SU-DHL-6 (cell line): ENCODE measurements around the gene SFSWAP.

Experiments used
- H2AFZ ChIP-seq: fragments of 200-600 bp; sonication (generic); 2 replicates; pipeline ENCODE4 v1.6.1; 2014; ENCODE audit warnings: low read depth, mild to moderate bottlenecking, moderate library complexity, mixed read lengths, antibody characterized with exemption, low read length; ENCODE audit not compliant: severe bottlenecking
- H3F3A ChIP-seq: fragments of 200-600 bp; shearing (Covaris generic); 2 replicates; pipeline ENCODE4 v1.6.0; 2016; ENCODE audit warnings: antibody characterized with exemption, mild to moderate bottlenecking; ENCODE audit not compliant: insufficient read depth
- H3K27ac ChIP-seq: fragments of 200-600 bp; sonication (generic); 2 replicates; pipeline ENCODE4 v1.5.1; 2016; ENCODE audit warnings: low read depth, mild to moderate bottlenecking, low read length, moderate library complexity, mixed read lengths
- H3K27me3 ChIP-seq: fragments of 200-600 bp; sonication (generic), shearing (Covaris generic); 2 replicates; pipeline ENCODE4 v1.6.0; 2014; ENCODE audit warnings: mild to moderate bottlenecking, low read length
- H3K36me3 ChIP-seq: fragments of 200-600 bp; sonication (generic); 2 replicates; pipeline ENCODE4 v1.6.1; 2014; ENCODE audit warnings: mild to moderate bottlenecking, low read length, mixed read lengths
- H3K4me2 ChIP-seq: fragments of 300-600, 200-600 bp; shearing (Covaris generic), sonication (generic); 2 replicates; pipeline ENCODE4 v1.6.0; 2014; ENCODE audit warnings: low read length, low read depth, mild to moderate bottlenecking; ENCODE audit not compliant: poor library complexity, severe bottlenecking
- H3K4me3 ChIP-seq: fragments of 200-600 bp; sonication (generic); 2 replicates; pipeline ENCODE4 v1.5.1; 2014; ENCODE audit warnings: antibody characterized with exemption, low read length, mild to moderate bottlenecking, mixed read lengths; ENCODE audit not compliant: insufficient read depth, poor library complexity, severe bottlenecking
- H3K79me2 ChIP-seq: fragments of 200-600 bp; sonication (generic); 2 replicates; pipeline ENCODE4 v1.6.1; 2014; ENCODE audit warnings: mild to moderate bottlenecking, low read length, moderate library complexity; ENCODE audit not compliant: insufficient read depth
- H3K9ac ChIP-seq: fragments of 200-600 bp; sonication (generic); 2 replicates; pipeline ENCODE4 v1.7.0; 2014; ENCODE audit warnings: mild to moderate bottlenecking, low read length
- H3K9me2 ChIP-seq: fragments of 200-600 bp; sonication (generic); replicated peaks from 2 replicates; pipeline ENCODE4 v1.6.1; 2014; ENCODE audit warnings: low read length; ENCODE audit not compliant: insufficient read depth
- H3K9me3 ChIP-seq: fragments of 200-600 bp; sonication (generic); 2 replicates; pipeline ENCODE4 v1.6.1; 2014; ENCODE audit warnings: low read length, mixed read lengths; ENCODE audit not compliant: insufficient read depth
- H4K20me1 ChIP-seq: fragments of 200-600 bp; sonication (generic); 2 replicates; pipeline ENCODE4 v1.6.1; 2014; ENCODE audit warnings: low read depth, mild to moderate bottlenecking, antibody characterized with exemption, low read length, moderate library complexity, mixed read lengths
- EZH2phosphoT487 ChIP-seq: fragments of 200-600 bp; sonication (generic), shearing (Covaris generic); conservative IDR thresholded peaks from 2 replicates; pipeline ENCODE4 v1.6.1; 2018; ENCODE audit warnings: mild to moderate bottlenecking, antibody characterized with exemption, low read length, moderate library complexity, mixed read lengths
- TF ChIP-seq, protein P1 (sequence below): fragments of 200-600 bp; sonication (generic); IDR thresholded peaks from one replicate; pipeline ENCODE4 v1.5.1; 2017; ENCODE audit warnings: antibody characterized with exemption, mild to moderate bottlenecking, low read length, moderate library complexity; ENCODE audit not compliant: insufficient read depth, poor library complexity, severe bottlenecking

SFSWAP gene

DNA sequence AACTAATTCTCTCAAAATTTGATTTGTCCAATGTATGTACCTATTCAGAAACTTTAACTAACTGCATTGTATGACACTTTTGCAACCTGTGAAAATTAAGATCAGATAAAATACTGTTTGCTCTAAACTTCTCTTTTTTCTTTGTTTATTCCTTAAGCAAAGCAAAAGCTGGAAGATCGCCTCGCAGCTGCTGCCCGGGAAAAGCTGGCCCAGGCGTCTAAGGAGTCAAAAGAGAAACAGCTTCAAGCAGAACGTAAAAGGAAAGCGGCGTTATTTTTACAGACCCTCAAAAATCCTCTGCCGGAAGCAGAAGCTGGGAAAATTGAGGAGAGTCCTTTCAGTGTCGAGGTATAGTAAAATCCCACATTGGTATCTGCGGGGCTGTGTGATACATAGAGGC lies 55.1 kb downstream of the SFSWAP start:
- Histone ChIP-seq H3K4me2 (no peak overlapping the region), H3K9ac (no peak overlapping the region), H3K9me2 (no peaks in the 10 kb centered on the region), H3K79me2 (no peaks in the 10 kb centered on the region), H3F3A (no peaks in the 10 kb centered on the region), H3K9me3 (no peaks in the 10 kb centered on the region), H3K27me3 (no peaks in the 10 kb centered on the region), H3K36me3 (peaks cover 10% of the 10 kb centered on the region; the same call in 1 of the 2 replicates), H3K27ac (no peak overlapping the region), H2AFZ (no peak overlapping the region), H3K4me3 (no peak overlapping the region), H4K20me1 (no peaks in the 10 kb centered on the region)
- TF ChIP-seq, protein P1, sequence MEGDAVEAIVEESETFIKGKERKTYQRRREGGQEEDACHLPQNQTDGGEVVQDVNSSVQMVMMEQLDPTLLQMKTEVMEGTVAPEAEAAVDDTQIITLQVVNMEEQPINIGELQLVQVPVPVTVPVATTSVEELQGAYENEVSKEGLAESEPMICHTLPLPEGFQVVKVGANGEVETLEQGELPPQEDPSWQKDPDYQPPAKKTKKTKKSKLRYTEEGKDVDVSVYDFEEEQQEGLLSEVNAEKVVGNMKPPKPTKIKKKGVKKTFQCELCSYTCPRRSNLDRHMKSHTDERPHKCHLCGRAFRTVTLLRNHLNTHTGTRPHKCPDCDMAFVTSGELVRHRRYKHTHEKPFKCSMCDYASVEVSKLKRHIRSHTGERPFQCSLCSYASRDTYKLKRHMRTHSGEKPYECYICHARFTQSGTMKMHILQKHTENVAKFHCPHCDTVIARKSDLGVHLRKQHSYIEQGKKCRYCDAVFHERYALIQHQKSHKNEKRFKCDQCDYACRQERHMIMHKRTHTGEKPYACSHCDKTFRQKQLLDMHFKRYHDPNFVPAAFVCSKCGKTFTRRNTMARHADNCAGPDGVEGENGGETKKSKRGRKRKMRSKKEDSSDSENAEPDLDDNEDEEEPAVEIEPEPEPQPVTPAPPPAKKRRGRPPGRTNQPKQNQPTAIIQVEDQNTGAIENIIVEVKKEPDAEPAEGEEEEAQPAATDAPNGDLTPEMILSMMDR = no peak
- TF ChIP-seq EZH2phosphoT487 = no peak

DNA sequence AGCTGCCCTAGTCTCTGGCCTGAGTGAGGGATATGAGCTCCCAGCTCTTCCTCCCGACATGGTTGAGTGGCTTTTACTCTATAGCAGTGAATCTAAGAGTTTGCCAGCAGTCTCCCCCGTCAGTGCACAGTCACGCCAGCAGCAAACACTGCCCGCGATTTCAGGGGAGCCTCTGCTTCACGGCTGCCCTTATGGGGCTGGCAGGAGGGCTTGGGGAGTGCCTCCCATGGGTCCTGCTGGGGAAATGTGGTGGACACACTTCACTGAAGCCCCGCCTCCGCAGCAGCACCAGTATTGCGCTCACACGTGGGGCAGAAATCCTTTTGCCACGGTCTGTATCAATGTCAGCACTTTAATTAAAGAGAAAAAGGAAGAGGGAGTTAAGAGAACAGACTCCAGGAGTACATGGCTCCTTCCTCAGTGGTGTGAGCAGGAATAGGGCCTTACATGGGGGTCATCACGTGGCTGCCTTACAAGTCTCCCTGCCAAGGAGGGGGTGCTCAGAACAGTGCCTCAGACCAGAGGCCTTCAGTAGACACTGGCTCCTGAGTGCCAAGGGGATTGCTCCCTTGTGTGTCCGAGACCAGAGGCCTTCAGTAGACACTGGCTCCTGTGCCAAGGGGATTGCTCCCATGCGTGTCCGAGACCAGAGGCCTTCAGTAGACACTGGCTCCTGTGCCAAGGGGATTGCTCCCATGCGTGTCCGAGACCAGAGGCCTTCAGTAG lies 55.7 kb downstream of the SFSWAP start:
- Histone ChIP-seq H3K4me2 (no peak overlapping the region), H3K27ac (no peak overlapping the region), H3K27me3 (no peaks in the 10 kb centered on the region), H3F3A (no peaks in the 10 kb centered on the region), H3K4me3 (no peak overlapping the region), H4K20me1 (no peaks in the 10 kb centered on the region), H3K9me2 (no peaks in the 10 kb centered on the region), H3K36me3 (peaks cover 10% of the 10 kb centered on the region; the same call in 1 of the 2 replicates), H3K79me2 (no peaks in the 10 kb centered on the region), H2AFZ (no peak overlapping the region), H3K9ac (no peak overlapping the region), H3K9me3 (no peaks in the 10 kb centered on the region)
- TF ChIP-seq EZH2phosphoT487 = no peak
- TF ChIP-seq, protein P1 = no peak

DNA sequence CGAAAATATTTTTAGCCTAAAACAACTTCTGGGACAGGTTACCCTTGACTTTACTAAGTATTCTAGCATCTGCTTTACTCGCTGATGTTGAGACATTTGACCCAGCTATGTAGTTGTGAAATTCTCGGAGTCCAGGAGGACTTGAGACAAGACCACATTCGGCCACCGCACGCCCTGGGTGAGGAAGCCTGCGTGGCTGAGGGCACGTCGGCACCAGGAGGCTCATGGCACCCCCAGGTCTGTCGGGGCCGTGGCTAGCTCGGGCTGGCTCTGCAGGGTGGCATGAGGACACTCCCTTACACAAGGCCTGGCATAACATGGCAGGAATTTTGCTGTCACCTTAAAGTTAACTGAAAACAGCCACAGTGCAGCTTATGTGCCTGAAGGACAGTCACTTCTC lies 59.2 kb downstream of the SFSWAP start:
- no peaks in the 10 kb centered on the region for H3F3A ChIP-seq
- no peak overlapping the region for H3K4me2 ChIP-seq
- TF ChIP-seq EZH2phosphoT487 = no peak
- H3K4me3 ChIP-seq = no peak overlapping the region
- no peak overlapping the region for H3K27ac ChIP-seq
- no peaks in the 10 kb centered on the region for H3K79me2 ChIP-seq
- peaks cover 10% of the 10 kb centered on the region; the same call in 1 of the 2 replicates for H3K36me3 ChIP-seq
- no peak overlapping the region for H2AFZ ChIP-seq
- no peaks in the 10 kb centered on the region for H3K27me3 ChIP-seq
- no peaks in the 10 kb centered on the region for H4K20me1 ChIP-seq
- no peak overlapping the region for H3K9ac ChIP-seq
- no peaks in the 10 kb centered on the region for H3K9me3 ChIP-seq
- H3K9me2 ChIP-seq = no peaks in the 10 kb centered on the region

DNA sequence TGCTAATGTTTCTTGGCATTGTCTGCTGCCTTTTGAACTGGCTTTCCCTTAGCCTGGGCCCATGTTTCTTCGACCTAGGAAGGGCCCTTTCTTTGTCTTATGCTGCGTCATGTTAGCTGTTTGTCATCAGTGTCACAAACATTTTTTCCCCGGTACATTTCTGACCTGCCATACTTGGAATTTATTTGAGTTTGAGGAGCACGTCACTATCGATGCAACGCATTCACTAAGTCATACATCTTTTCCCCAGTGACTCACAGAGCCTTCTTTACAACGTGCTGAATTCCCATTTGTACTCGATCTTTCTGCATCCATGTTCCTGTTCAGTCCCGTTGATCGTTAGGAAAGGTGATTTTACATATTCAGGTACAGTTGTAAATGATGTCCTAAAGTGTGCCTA lies 61.1 kb downstream of the SFSWAP start:
- H3K9me2 ChIP-seq = no peaks in the 10 kb centered on the region
- no peaks in the 10 kb centered on the region for H3K9me3 ChIP-seq
- H3K27me3 ChIP-seq = no peaks in the 10 kb centered on the region
- no peak overlapping the region for H3K4me2 ChIP-seq
- no peaks in the 10 kb centered on the region for H4K20me1 ChIP-seq
- H3K9ac ChIP-seq = no peak overlapping the region
- no peak for TF ChIP-seq EZH2phosphoT487
- TF ChIP-seq, protein P1 = no peak
- H3K36me3 ChIP-seq = peaks cover 4% of the 10 kb centered on the region; the same call in 1 of the 2 replicates
- no peak overlapping the region for H3K27ac ChIP-seq
- H3K79me2 ChIP-seq = no peaks in the 10 kb centered on the region; the same call in 1 of the 2 replicates
- H2AFZ ChIP-seq = no peak overlapping the region
- H3F3A ChIP-seq = no peaks in the 10 kb centered on the region
- H3K4me3 ChIP-seq = no peak overlapping the region
